Liver (tissue), 9 donors: ENCODE results near the gene CNFN. TPM values are rescaled to one million over a fixed set of nuclear protein-coding genes. Genes with fewer than 3 reads are reported as not detected.

Experiments
- DNase-seq: peaks from one replicate; pipeline ENCODE4 v3.0.0-alpha.2; 2017; ENCODE audit warnings: low spot score
- H3K27ac ChIP-seq, 2 donors: one replicate each; pipeline ENCODE4 v1.7.0; 2013; ENCODE audit warnings: inconsistent platforms in 2 of 2, low read length in 2 of 2, control low read depth in 1 of 2, low read depth in 1 of 2, mild to moderate bottlenecking in 1 of 2
- H3K27me3 ChIP-seq, 4 donors: one replicate each; pipeline versions ENCODE4 v1.6.1 to v1.7.0; 2013; ENCODE audit warnings: low read length in 3 of 4, inconsistent platforms in 1 of 4, mild to moderate bottlenecking in 1 of 4, moderate library complexity in 1 of 4; ENCODE audit not compliant: control insufficient read depth in 4 of 4, insufficient read depth in 4 of 4
- H3K36me3 ChIP-seq, 4 donors: one replicate each; pipeline versions ENCODE4 v1.6.1 to v1.7.0; 2013; ENCODE audit warnings: low read length in 3 of 4, mild to moderate bottlenecking in 3 of 4, low read depth in 1 of 4, moderate library complexity in 1 of 4; ENCODE audit not compliant: control insufficient read depth in 4 of 4, insufficient read depth in 3 of 4
- H3K4me1 ChIP-seq, 4 donors: one replicate each; pipeline versions ENCODE4 v1.6.1 to v1.7.0; 2013; ENCODE audit warnings: low read length in 3 of 4, mild to moderate bottlenecking in 3 of 4, moderate library complexity in 1 of 4; ENCODE audit not compliant: control insufficient read depth in 4 of 4, insufficient read depth in 4 of 4
- H3K4me3 ChIP-seq, 3 donors: one replicate each; pipeline versions ENCODE4 v1.6.1 to v1.7.0; 2013; ENCODE audit warnings: low read length in 3 of 3, control low read depth in 1 of 3, low read depth in 1 of 3, mild to moderate bottlenecking in 1 of 3
- H3K9ac ChIP-seq, 2 donors: one replicate each; pipeline ENCODE4 v1.7.0; 2013; ENCODE audit warnings: low read length in 2 of 2, mild to moderate bottlenecking in 2 of 2, moderate library complexity in 2 of 2, control low read depth in 1 of 2, low read depth in 1 of 2
- H3K9me3 ChIP-seq, 4 donors: one replicate each; pipeline versions ENCODE4 v1.6.1 to v1.7.0; 2013; ENCODE audit warnings: low read length in 3 of 4; ENCODE audit not compliant: control insufficient read depth in 4 of 4
- EGR1 ChIP-seq, 2 donors: IDR thresholded peaks; 2 replicates each; pipeline ENCODE4 v1.6.1; 2016 to 2018; ENCODE audit warnings: antibody characterized with exemption in 2 of 2, low read depth in 2 of 2
- FOXA1 ChIP-seq: IDR thresholded peaks from 2 replicates; pipeline ENCODE4 v1.6.1; 2016; ENCODE audit warnings: antibody characterized with exemption
- GABPA ChIP-seq, 2 donors: IDR thresholded peaks in 1 of 2; conservative IDR thresholded peaks in 1 of 2; 2 replicates each; pipeline ENCODE4 v1.6.1; 2016; ENCODE audit warnings: antibody characterized with exemption in 2 of 2, mild to moderate bottlenecking in 1 of 2, moderate library complexity in 1 of 2
- HNF4A ChIP-seq, 2 donors: conservative IDR thresholded peaks; 2 replicates each; pipeline ENCODE4 v1.6.1; 2016; ENCODE audit warnings: antibody characterized with exemption in 2 of 2, mild to moderate bottlenecking in 2 of 2
- HNF4G ChIP-seq: IDR thresholded peaks from 2 replicates; pipeline ENCODE4 v1.6.1; 2016; ENCODE audit warnings: antibody characterized with exemption
- NR2F2 ChIP-seq: IDR thresholded peaks from 2 replicates; pipeline ENCODE4 v1.6.1; 2016; ENCODE audit warnings: antibody characterized with exemption
- RAD21 ChIP-seq, 2 donors: IDR thresholded peaks; 2 replicates each; pipeline ENCODE4 v1.6.1; 2016; ENCODE audit warnings: antibody characterized with exemption in 2 of 2, mild to moderate bottlenecking in 2 of 2
- REST ChIP-seq: IDR thresholded peaks from 2 replicates; pipeline ENCODE4 v1.6.1; 2016; ENCODE audit warnings: antibody characterized with exemption, mild to moderate bottlenecking
- SP1 ChIP-seq: IDR thresholded peaks from 2 replicates; pipeline ENCODE4 v1.6.1; 2018; ENCODE audit warnings: antibody characterized with exemption, mild to moderate bottlenecking
- TAF1 ChIP-seq: conservative IDR thresholded peaks from 2 replicates; pipeline ENCODE4 v1.6.1; 2016; ENCODE audit warnings: antibody characterized with exemption, mild to moderate bottlenecking
- YY1 ChIP-seq: IDR thresholded peaks from 2 replicates; pipeline ENCODE4 v1.6.1; 2016; ENCODE audit warnings: antibody characterized with exemption, mild to moderate bottlenecking
- WGBS: extraction: QIAGEN DNeasy Blood & Tissue Kit; methylation state at CpG from one replicate; pipeline ENCODE4 v1.1.7; 2013; 5-methylcytosine and 5-hydroxymethylcytosine counted together
- polyA plus RNA-seq, 2 donors: library from polyadenylated mRNA; stranded (reverse) in 1 of 2; unstranded in 1 of 2; fragments of 200-250 nt in 1 of 2; fragments of >200 nt in 1 of 2; fragmentation: Nextera tagmentation in 1 of 2; extraction: Ambion mirVana in 1 of 2; gene quantifications; one replicate each; pipeline versions ENCODE4 v1.2.1 to v1.2.3, GENCODE V29; 2013 to 2015
- total RNA-seq, 2 donors: library from RNA; depleted of rRNA; stranded (reverse); fragments of >200 nt; gene quantifications; one replicate each; pipeline ENCODE4 v1.2.3, GENCODE V29; 2014
- TF ChIP-seq, protein P1 (sequence below): IDR thresholded peaks from 2 replicates; pipeline ENCODE4 v1.6.1; 2016; ENCODE audit warnings: antibody characterized with exemption
- TF ChIP-seq, protein P2 (sequence below): IDR thresholded peaks from 2 replicates; pipeline ENCODE4 v1.6.1; 2016; ENCODE audit warnings: antibody characterized with exemption
- TF ChIP-seq, protein P3 (sequence below): IDR thresholded peaks from 2 replicates; pipeline ENCODE4 v1.6.1; 2016; ENCODE audit warnings: antibody characterized with exemption
- TF ChIP-seq, protein P4 (sequence below): fragments of 150-350 bp; IDR thresholded peaks from 2 replicates; pipeline ENCODE4 v1.5.1; 2017; ENCODE audit warnings: improper control_type of control experiment, low read depth, low read length; ENCODE audit not compliant: missing input control
- donor health status: healthy.
- donor health status: healthy.
- donor health status: healthy.
- donor health status: healthy.
- donor health status: healthy.

CNFN gene
- total and polyA plus RNA-seq, 4 donors, result 0.57 to 1.2 TPM; not detected in 2

- 73% methylated on average over 34 of the region's 34 CpGs for WGBS
- no peak overlapping the region for H3K9ac ChIP-seq
- peaks cover 0 to 15% (median 5%) of the 10 kb centered on the region in 4 donors for H3K4me1 ChIP-seq
- no peaks in the 10 kb centered on the region for H3K9me3 ChIP-seq
- TF ChIP-seq, protein P1, sequence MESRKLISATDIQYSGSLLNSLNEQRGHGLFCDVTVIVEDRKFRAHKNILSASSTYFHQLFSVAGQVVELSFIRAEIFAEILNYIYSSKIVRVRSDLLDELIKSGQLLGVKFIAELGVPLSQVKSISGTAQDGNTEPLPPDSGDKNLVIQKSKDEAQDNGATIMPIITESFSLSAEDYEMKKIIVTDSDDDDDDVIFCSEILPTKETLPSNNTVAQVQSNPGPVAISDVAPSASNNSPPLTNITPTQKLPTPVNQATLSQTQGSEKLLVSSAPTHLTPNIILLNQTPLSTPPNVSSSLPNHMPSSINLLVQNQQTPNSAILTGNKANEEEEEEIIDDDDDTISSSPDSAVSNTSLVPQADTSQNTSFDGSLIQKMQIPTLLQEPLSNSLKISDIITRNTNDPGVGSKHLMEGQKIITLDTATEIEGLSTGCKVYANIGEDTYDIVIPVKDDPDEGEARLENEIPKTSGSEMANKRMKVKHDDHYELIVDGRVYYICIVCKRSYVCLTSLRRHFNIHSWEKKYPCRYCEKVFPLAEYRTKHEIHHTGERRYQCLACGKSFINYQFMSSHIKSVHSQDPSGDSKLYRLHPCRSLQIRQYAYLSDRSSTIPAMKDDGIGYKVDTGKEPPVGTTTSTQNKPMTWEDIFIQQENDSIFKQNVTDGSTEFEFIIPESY, result no peak
- TF ChIP-seq HNF4A (conservative IDR thresholded peaks at IDR 0.05) (no peak), RAD21 (IDR thresholded peaks at IDR 0.05) (no peak), GABPA (IDR thresholded peaks at IDR 0.05 in 1 of 2, conservative IDR thresholded peaks at IDR 0.05 in 1 of 2) (no peak), EGR1 (IDR thresholded peaks at IDR 0.05; ENCODE audit: low read depth in 2 of 2) (no peak), SP1 (no peak), FOXA1 (no peak), NR2F2 (no peak), YY1 (no peak), REST (no peak), TAF1 (no peak), HNF4G (no peak)
- TF ChIP-seq, protein P2, sequence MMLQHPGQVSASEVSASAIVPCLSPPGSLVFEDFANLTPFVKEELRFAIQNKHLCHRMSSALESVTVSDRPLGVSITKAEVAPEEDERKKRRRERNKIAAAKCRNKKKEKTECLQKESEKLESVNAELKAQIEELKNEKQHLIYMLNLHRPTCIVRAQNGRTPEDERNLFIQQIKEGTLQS, result no peak
- TF ChIP-seq, protein P3, sequence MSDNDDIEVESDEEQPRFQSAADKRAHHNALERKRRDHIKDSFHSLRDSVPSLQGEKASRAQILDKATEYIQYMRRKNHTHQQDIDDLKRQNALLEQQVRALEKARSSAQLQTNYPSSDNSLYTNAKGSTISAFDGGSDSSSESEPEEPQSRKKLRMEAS, result no peak
- no peak for DNase-seq
- H3K4me3 ChIP-seq, result no peak overlapping the region
- H3K27me3 ChIP-seq, result no peaks in the 10 kb centered on the region
- no peaks in the 10 kb centered on the region for H3K36me3 ChIP-seq
- no peak overlapping the region for H3K27ac ChIP-seq
These were observed 12.4 kb upstream of the CNFN start for GRCh38 chr19:42402376-42403116.

DNA sequence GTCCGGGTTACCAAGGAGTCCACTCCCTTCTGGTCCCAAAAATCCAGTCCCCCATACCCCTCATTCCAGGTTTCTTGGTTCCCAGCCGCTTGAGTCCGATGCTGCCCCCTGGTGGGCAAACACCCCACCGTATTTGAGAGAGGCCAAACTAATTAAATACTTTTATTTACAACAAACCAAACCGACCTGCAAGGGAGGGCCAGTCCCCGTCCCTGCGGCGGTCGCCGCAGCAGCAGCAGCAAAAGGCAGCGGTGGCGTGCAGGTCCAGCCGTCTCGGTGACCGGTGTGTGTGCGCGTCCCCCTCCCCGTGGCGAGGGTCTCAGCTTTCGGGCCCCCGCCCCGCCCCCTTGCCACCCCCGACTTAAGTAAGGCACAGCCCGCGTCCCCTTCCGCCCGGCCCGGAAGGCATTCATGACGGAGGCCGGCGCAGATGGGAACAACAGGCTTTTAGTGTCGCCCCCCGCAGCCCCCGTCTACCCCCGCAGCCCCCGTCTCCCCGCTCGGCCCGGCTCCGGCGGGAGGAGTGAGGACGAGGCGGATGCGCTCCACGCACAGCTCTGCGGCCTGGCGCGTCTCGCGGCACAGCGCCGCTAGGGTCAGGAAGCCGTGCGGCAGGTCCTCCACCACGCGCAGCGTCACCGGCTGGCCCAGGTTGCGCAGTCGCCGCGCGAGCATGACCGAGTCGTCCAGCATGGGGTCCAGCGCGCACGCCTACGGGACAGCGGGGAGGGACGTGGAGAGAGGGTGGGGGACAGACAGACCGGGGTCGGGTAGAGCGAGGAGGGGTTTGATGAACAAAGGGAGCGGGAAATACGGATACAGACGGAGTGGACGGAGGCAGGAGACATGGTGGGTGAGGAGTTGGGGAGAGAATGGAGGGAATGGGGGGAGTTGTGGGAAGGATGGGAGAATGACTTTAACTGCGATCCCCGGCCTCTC, 11.5 kb upstream of the CNFN start:
- Histone ChIP-seq H3K27ac (peak overlapping the region in 1 of 2 donors; percentile 5), H3K4me3 (peak overlapping the region in 1 of 3 donors; percentile 58), H3K9me3 (no peaks in the 10 kb centered on the region), H3K9ac (no peak overlapping the region), H3K4me1 (peaks cover 0 to 18% (median 6%) of the 10 kb centered on the region in 4 donors), H3K36me3 (no peaks in the 10 kb centered on the region), H3K27me3 (no peaks in the 10 kb centered on the region)
- peak; percentile 88 for DNase-seq
- 3% methylated on average over 80 of the region's 80 CpGs for WGBS
- TF ChIP-seq EGR1 (IDR thresholded peaks at IDR 0.05; ENCODE audit: low read depth in 2 of 2) (no peak), RAD21 (IDR thresholded peaks at IDR 0.05) (peak in 1 of 2 donors; percentile 71)
- TF ChIP-seq, protein P4, sequence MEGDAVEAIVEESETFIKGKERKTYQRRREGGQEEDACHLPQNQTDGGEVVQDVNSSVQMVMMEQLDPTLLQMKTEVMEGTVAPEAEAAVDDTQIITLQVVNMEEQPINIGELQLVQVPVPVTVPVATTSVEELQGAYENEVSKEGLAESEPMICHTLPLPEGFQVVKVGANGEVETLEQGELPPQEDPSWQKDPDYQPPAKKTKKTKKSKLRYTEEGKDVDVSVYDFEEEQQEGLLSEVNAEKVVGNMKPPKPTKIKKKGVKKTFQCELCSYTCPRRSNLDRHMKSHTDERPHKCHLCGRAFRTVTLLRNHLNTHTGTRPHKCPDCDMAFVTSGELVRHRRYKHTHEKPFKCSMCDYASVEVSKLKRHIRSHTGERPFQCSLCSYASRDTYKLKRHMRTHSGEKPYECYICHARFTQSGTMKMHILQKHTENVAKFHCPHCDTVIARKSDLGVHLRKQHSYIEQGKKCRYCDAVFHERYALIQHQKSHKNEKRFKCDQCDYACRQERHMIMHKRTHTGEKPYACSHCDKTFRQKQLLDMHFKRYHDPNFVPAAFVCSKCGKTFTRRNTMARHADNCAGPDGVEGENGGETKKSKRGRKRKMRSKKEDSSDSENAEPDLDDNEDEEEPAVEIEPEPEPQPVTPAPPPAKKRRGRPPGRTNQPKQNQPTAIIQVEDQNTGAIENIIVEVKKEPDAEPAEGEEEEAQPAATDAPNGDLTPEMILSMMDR, result peak; percentile 76
